DND-41 (cell line): ENCODE measurements around the gene COPG2.

Experiments
- EZH2 ChIP-seq: IDR thresholded peaks from 3 replicates; pipeline ENCODE4 v1.6.1; 2012; ENCODE audit warnings: borderline replicate concordance, low read depth, mild to moderate bottlenecking, moderate library complexity, low read length, inconsistent platforms; ENCODE audit not compliant: severe bottlenecking
- TF ChIP-seq, protein P1 (sequence below): IDR thresholded peaks from 2 replicates; pipeline ENCODE4 v1.5.1; 2012; ENCODE audit warnings: borderline replicate concordance, low read length, moderate library complexity, mild to moderate bottlenecking; ENCODE audit not compliant: poor library complexity, severe bottlenecking; ENCODE audit errors: extremely low read depth

DNA sequence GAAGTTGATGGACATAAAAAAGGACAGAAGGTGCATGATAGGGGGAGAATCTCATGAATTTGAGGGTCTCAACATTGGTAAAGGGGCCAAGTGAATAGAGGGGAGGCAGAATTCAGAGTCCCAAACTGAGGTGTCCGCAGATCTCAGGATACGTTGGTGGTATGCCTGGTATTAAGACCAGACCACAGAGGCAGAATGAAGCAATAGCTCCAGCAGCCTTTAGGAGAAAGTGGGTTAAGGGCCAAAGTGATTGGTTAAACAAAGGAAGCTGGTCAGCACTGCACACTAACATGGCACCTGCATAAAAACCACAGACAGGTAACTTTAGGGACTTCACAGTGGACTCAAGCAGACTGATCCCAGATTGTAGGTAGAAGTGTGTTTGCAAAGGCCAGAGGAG, 139.1 kb downstream of the COPG2 start:
- TF ChIP-seq, protein P1, sequence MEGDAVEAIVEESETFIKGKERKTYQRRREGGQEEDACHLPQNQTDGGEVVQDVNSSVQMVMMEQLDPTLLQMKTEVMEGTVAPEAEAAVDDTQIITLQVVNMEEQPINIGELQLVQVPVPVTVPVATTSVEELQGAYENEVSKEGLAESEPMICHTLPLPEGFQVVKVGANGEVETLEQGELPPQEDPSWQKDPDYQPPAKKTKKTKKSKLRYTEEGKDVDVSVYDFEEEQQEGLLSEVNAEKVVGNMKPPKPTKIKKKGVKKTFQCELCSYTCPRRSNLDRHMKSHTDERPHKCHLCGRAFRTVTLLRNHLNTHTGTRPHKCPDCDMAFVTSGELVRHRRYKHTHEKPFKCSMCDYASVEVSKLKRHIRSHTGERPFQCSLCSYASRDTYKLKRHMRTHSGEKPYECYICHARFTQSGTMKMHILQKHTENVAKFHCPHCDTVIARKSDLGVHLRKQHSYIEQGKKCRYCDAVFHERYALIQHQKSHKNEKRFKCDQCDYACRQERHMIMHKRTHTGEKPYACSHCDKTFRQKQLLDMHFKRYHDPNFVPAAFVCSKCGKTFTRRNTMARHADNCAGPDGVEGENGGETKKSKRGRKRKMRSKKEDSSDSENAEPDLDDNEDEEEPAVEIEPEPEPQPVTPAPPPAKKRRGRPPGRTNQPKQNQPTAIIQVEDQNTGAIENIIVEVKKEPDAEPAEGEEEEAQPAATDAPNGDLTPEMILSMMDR: no peak
- TF ChIP-seq EZH2: no peak
